T-helper 2 cell treated with Interferon-gamma antibody and Interleukin-4, amounts not matched to agents 5 μg/mL and 100 μg/mL, for 36 hours (primary cell): ENCODE measurements around the gene TBC1D8.
A peak's percentile ranks its signal among the peaks of the same experiment; 100 is the strongest.
"Not testable (repeated sequence)": the region's sequence is repeated elsewhere in the genome, so short reads cannot be mapped to it uniquely, and the experiment has no call there.

Experiments
- DNase-seq: peaks from one replicate; pipeline ENCODE4 v3.0.0; 2021; ENCODE audit warnings: low spot score
- H3K27ac Mint-ChIP-seq: one replicate; pipeline ENCODE4 v1.8.0; 2021; ENCODE audit warnings: mild to moderate bottlenecking, mixed read lengths
- H3K27me3 Mint-ChIP-seq: one replicate; pipeline ENCODE4 v1.8.0; 2021; ENCODE audit warnings: low read depth, mixed read lengths
- H3K36me3 Mint-ChIP-seq: one replicate; pipeline ENCODE4 v1.8.0; 2021; ENCODE audit warnings: low read depth, mixed read lengths
- H3K4me1 Mint-ChIP-seq: one replicate; pipeline ENCODE4 v1.8.0; 2021; ENCODE audit warnings: low read depth, mixed read lengths
- H3K4me3 Mint-ChIP-seq: one replicate; pipeline ENCODE4 v1.8.0; 2022; ENCODE audit warnings: mild to moderate bottlenecking, moderate library complexity, mixed read lengths
- H3K9me3 Mint-ChIP-seq: one replicate; pipeline ENCODE4 v1.8.0; 2021; ENCODE audit warnings: mixed read lengths

TBC1D8 gene

GRCh38 chr2:101176803-101177202 is 25.6 kb upstream of the TBC1D8 start:
- H3K4me3 Mint-ChIP-seq: no peak overlapping the region
- no peak overlapping the region for H3K27ac Mint-ChIP-seq
- DNase-seq: no peak
- H3K27me3 Mint-ChIP-seq: peaks cover 3% of the 10 kb centered on the region
- peaks cover 10% of the 10 kb centered on the region for H3K9me3 Mint-ChIP-seq
- peaks cover 1% of the 10 kb centered on the region for H3K36me3 Mint-ChIP-seq
- peaks cover 4% of the 10 kb centered on the region for H3K4me1 Mint-ChIP-seq

GRCh38 chr2:101175991-101176390 is 24.8 kb upstream of the TBC1D8 start:
- H3K27me3 Mint-ChIP-seq: peaks cover 1% of the 10 kb centered on the region
- H3K4me3 Mint-ChIP-seq: no peak overlapping the region
- peaks cover 13% of the 10 kb centered on the region for H3K9me3 Mint-ChIP-seq
- H3K27ac Mint-ChIP-seq: no peak overlapping the region
- H3K4me1 Mint-ChIP-seq: peaks cover 4% of the 10 kb centered on the region
- peaks cover 2% of the 10 kb centered on the region for H3K36me3 Mint-ChIP-seq
- no peak for DNase-seq

DNA sequence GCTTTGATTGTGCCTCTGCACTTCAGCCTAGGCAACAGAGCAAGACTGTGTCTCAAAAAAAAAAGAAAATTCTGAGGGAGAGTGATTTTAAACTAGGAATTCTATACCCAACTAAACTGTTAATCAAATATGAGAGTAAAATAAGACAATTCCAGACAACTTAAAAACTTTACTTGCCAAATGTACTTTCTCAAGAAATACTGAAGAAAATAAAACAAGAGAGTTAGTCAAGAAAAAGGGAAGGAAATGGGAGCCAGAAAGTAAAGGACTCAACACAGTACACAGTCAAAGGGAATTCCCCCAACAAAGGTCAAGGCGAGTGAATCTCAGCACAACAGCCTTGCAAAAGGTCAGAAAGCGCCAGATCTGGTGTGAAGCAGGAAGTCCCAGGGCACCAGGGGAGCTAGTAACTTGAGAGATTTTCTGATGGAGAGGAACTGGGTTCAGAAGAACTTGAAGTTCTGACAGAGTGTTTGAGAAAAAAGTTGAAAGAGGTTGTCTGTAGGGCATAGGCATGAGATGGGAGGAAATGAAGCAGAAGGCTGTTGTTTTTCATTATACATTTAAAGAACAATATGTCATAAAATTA is 22.6 kb upstream of the TBC1D8 start:
- Mint-ChIP-seq H3K4me3 (no peak overlapping the region), H3K36me3 (peaks cover 2% of the 10 kb centered on the region), H3K27me3 (no peaks in the 10 kb centered on the region), H3K27ac (peak overlapping the region; percentile 2), H3K9me3 (peaks cover 22% of the 10 kb centered on the region), H3K4me1 (peaks cover 4% of the 10 kb centered on the region)
- DNase-seq: peak; percentile 48

- H3K36me3 Mint-ChIP-seq, H3K4me1 Mint-ChIP-seq: not testable (repeated sequence)
These were observed 18.6 kb upstream of the TBC1D8 start for GRCh38 chr2:101169822-101170221.

GRCh38 chr2:101168706-101169105 is 17.5 kb upstream of the TBC1D8 start:
- Mint-ChIP-seq H3K36me3 (peaks cover 2% of the 10 kb centered on the region), H3K9me3 (peaks cover 23% of the 10 kb centered on the region), H3K4me3 (no peak overlapping the region), H3K27ac (no peak overlapping the region), H3K27me3 (no peaks in the 10 kb centered on the region), H3K4me1 (peaks cover under 1% of the 10 kb centered on the region)
- no peak for DNase-seq

More at GRCh38 chr2:101169822-101170221, 18.6 kb upstream of the TBC1D8 start:
- DNase-seq, H3K27me3 Mint-ChIP-seq, H3K27ac Mint-ChIP-seq, H3K4me3 Mint-ChIP-seq: not testable (repeated sequence)
- H3K9me3 Mint-ChIP-seq: peaks cover 26% of the 10 kb centered on the region

DNA sequence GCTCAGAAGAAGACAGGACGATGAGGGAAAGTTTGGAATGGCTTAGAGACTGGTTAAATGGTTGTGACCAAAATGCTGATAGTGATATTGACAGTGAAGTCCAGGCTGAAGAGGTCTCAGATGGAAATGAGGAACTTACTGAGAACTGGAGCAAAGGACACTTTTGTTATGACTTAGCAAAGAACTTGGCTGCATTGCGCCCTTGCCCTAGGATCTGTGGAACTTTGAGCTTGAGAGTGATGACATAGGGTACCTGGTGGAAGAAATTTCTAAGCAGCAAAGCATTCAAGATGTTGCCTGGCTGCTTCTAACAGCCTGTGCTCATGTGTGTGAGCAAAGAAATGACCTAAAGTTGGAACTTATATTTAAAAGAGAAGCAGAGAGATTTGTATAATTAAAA is 16.4 kb upstream of the TBC1D8 start:
- not testable (repeated sequence) for H3K4me1 Mint-ChIP-seq, H3K4me3 Mint-ChIP-seq, DNase-seq, H3K36me3 Mint-ChIP-seq, H3K27me3 Mint-ChIP-seq, H3K27ac Mint-ChIP-seq
- H3K9me3 Mint-ChIP-seq: peaks cover 20% of the 10 kb centered on the region

DNA sequence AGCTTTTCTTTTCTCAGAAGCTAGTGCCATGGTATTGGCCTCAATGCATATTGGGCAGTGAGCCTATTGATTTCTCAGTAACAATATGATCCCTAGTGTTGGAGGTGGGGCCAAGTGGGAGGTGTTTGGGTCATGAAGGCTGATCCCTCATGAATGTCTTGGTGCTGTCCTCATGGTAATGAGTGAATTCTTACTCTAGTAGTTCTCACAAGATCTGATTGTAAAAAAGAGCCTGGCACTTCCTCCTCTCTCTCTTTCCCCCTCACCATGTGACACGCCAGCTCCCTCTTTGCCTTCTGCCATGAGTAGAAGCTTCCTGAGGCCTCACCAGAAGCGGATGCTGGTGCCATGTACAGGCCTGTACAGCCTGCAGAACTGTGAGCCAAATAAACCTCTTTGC is 12.8 kb upstream of the TBC1D8 start:
- H3K4me3 Mint-ChIP-seq: no peak overlapping the region
- no peak overlapping the region for H3K27ac Mint-ChIP-seq
- no peaks in the 10 kb centered on the region for H3K4me1 Mint-ChIP-seq
- DNase-seq: no peak
- H3K9me3 Mint-ChIP-seq: peaks cover 5% of the 10 kb centered on the region
- H3K27me3 Mint-ChIP-seq: no peaks in the 10 kb centered on the region
- H3K36me3 Mint-ChIP-seq: no peaks in the 10 kb centered on the region

GRCh38 chr2:101162561-101163330 is 11.6 kb upstream of the TBC1D8 start:
- H3K36me3 Mint-ChIP-seq: no peaks in the 10 kb centered on the region

GRCh38 chr2:101161658-101162057 is 10.5 kb upstream of the TBC1D8 start:
- DNase-seq: no peak
- H3K4me3 Mint-ChIP-seq: no peak overlapping the region
- H3K36me3 Mint-ChIP-seq: no peaks in the 10 kb centered on the region
- no peaks in the 10 kb centered on the region for H3K27me3 Mint-ChIP-seq
- no peaks in the 10 kb centered on the region for H3K4me1 Mint-ChIP-seq
- H3K27ac Mint-ChIP-seq: no peak overlapping the region
- no peaks in the 10 kb centered on the region for H3K9me3 Mint-ChIP-seq

More at GRCh38 chr2:101162561-101163330, 11.6 kb upstream of the TBC1D8 start:
- H3K27me3 Mint-ChIP-seq: no peaks in the 10 kb centered on the region
- H3K4me1 Mint-ChIP-seq: no peaks in the 10 kb centered on the region
- no peak overlapping the region for H3K27ac Mint-ChIP-seq
- DNase-seq: no peak
- no peak overlapping the region for H3K4me3 Mint-ChIP-seq
- H3K9me3 Mint-ChIP-seq: no peaks in the 10 kb centered on the region

- H3K27me3 Mint-ChIP-seq: no peaks in the 10 kb centered on the region
- no peak for DNase-seq
- no peak overlapping the region for H3K27ac Mint-ChIP-seq
- H3K4me3 Mint-ChIP-seq: no peak overlapping the region
- no peaks in the 10 kb centered on the region for H3K9me3 Mint-ChIP-seq
- no peaks in the 10 kb centered on the region for H3K4me1 Mint-ChIP-seq
- no peaks in the 10 kb centered on the region for H3K36me3 Mint-ChIP-seq
These were observed 9.3 kb upstream of the TBC1D8 start for GRCh38 chr2:101160454-101160853.

GRCh38 chr2:101159526-101159925 is 8.3 kb upstream of the TBC1D8 start:
- Mint-ChIP-seq H3K4me1 (no peaks in the 10 kb centered on the region), H3K27ac (no peak overlapping the region), H3K36me3 (no peaks in the 10 kb centered on the region)

GRCh38 chr2:101157272-101157671 is 6.1 kb upstream of the TBC1D8 start:
- Mint-ChIP-seq H3K36me3 (no peaks in the 10 kb centered on the region), H3K4me3 (no peak overlapping the region), H3K27me3 (peaks cover 25% of the 10 kb centered on the region), H3K27ac (no peak overlapping the region), H3K9me3 (no peaks in the 10 kb centered on the region), H3K4me1 (peaks cover 4% of the 10 kb centered on the region)
- DNase-seq: no peak

More at GRCh38 chr2:101159526-101159925, 8.3 kb upstream of the TBC1D8 start:
- peaks cover 3% of the 10 kb centered on the region for H3K27me3 Mint-ChIP-seq
- DNase-seq: no peak
- H3K9me3 Mint-ChIP-seq: no peaks in the 10 kb centered on the region
- no peak overlapping the region for H3K4me3 Mint-ChIP-seq

- H3K27me3 Mint-ChIP-seq: peaks cover 49% of the 10 kb centered on the region
- peaks cover 12% of the 10 kb centered on the region for H3K4me1 Mint-ChIP-seq
- H3K36me3 Mint-ChIP-seq: no peaks in the 10 kb centered on the region
- DNase-seq: no peak
- H3K9me3 Mint-ChIP-seq: no peaks in the 10 kb centered on the region
- no peak overlapping the region for H3K27ac Mint-ChIP-seq
- H3K4me3 Mint-ChIP-seq: no peak overlapping the region
These were observed 2.6 kb upstream of the TBC1D8 start for GRCh38 chr2:101153787-101154186.

DNA sequence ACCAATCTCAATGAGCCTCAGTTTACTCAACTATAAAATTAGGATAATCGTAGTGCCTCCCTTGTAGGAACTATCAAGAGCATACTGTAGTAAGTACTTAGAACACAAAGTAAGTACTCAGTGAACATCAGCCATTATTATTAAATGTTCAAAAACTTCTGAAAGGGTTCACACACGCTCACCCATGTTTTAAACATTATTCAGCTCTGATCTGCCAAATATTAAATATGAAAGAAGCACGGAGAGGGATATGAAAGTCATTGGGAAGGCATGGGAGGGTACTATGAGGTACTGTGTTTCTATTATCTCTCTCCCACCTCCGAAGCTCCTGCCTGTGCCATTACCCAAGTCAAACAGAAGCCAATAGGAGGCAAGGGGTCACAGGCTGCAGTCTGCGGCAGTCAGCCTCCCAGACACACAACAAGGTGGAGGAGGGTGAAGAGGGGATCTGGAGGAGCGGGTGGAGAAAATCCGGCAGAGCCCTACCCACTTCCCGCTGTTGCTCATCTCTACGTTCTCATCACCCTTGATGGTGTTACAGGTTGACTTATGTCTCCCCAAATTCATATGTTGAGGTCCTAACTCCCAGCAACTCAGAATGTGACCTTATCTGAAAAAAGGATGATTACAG is 2.0 kb upstream of the TBC1D8 start:
- no peak overlapping the region for H3K4me3 Mint-ChIP-seq
- DNase-seq: no peak
- no peaks in the 10 kb centered on the region for H3K36me3 Mint-ChIP-seq
- H3K4me1 Mint-ChIP-seq: peaks cover 12% of the 10 kb centered on the region
- no peak overlapping the region for H3K27ac Mint-ChIP-seq
- H3K27me3 Mint-ChIP-seq: peaks cover 55% of the 10 kb centered on the region
- no peaks in the 10 kb centered on the region for H3K9me3 Mint-ChIP-seq
